H1 (cell line): ENCODE data around the gene PHC3. TPM values are rescaled to one million over a fixed set of nuclear protein-coding genes. Genes with fewer than 3 reads are reported as not detected.

Experiments
- CTCF ChIA-PET: fragments of 300-600 bp; sonication (Branson Sonifier 250); formaldehyde crosslinking; loops from one replicate; lab custom pipeline; 2021; ENCODE audit not compliant: partially characterized antibody; lab: Charles Lee
- POLR2A ChIA-PET: fragments of 300-600 bp; sonication (Branson Sonifier 250); formaldehyde crosslinking; loops from one replicate; lab custom pipeline; 2021; ENCODE audit warnings: inconsistent platforms; ENCODE audit not compliant: partially characterized antibody; lab: Charles Lee
- DNase-seq, 2 experiments: peaks; one replicate each; pipeline versions ENCODE4 v3.0.0 to v3.0.0-alpha.2; 2010 to 2022; ENCODE audit warnings: low spot score in 2 of 2, low read depth in 1 of 2, mixed read lengths in 1 of 2
- FAIRE-seq: peaks from 2 replicates; lab custom pipeline; 2011; peaks lifted over from hg19 to GRCh38; lab: Jason Lieb, UNC
- H2AFZ ChIP-seq: 2 replicates; pipeline ENCODE4 v1.8.1; 2012; ENCODE audit warnings: low read length, inconsistent platforms
- H2AK5ac ChIP-seq: 2 replicates; pipeline ENCODE4 v1.6.1; 2013; ENCODE audit warnings: low read depth, low read length
- H2BK120ac ChIP-seq: replicated peaks from 2 replicates; pipeline ENCODE3; 2013; ENCODE audit warnings: low read depth, low read length, inconsistent platforms
- H2BK12ac ChIP-seq: 2 replicates; pipeline ENCODE4 v1.6.1; 2013; ENCODE audit warnings: low read depth, low read length
- H2BK15ac ChIP-seq: 2 replicates; pipeline ENCODE4 v1.6.1; 2013; ENCODE audit warnings: low read length
- H2BK20ac ChIP-seq: 2 replicates; pipeline ENCODE4 v1.6.1; 2013; ENCODE audit warnings: low read length
- H2BK5ac ChIP-seq: 2 replicates; pipeline ENCODE4 v1.6.1; 2013; ENCODE audit warnings: low read depth, low read length
- H3K14ac ChIP-seq: 2 replicates; pipeline ENCODE4 v1.6.1; 2013; ENCODE audit warnings: inconsistent platforms; ENCODE audit not compliant: insufficient read length
- H3K18ac ChIP-seq: 2 replicates; pipeline ENCODE4 v1.6.1; 2013; ENCODE audit warnings: low read length; ENCODE audit errors: extremely low read depth
- H3K23ac ChIP-seq: 2 replicates; pipeline ENCODE4 v1.6.1; 2013; ENCODE audit warnings: inconsistent platforms; ENCODE audit not compliant: insufficient read length
- H3K23me2 ChIP-seq: 2 replicates; pipeline ENCODE4 v1.6.1; 2013; ENCODE audit warnings: low read depth, low read length
- H3K27ac ChIP-seq: 2 replicates; pipeline ENCODE4 v1.6.1; 2011; ENCODE audit warnings: low read depth, low read length, inconsistent platforms
- H3K27me3 ChIP-seq, 4 experiments: replicated peaks in 1 of 4; 1 replicate in 1 of 4; 2 replicates in 3 of 4; pipeline versions ENCODE4 v1.6.1 to v1.8.1; 2011 to 2013; ENCODE audit warnings: low read length in 3 of 4, mild to moderate bottlenecking in 3 of 4, inconsistent platforms in 2 of 4, mixed read lengths in 2 of 4, moderate library complexity in 1 of 4; ENCODE audit not compliant: control insufficient read depth in 3 of 4, insufficient read depth in 3 of 4; ENCODE audit errors: extremely low read depth in 1 of 4
- H3K36me3 ChIP-seq, 4 experiments: 2 replicates each; pipeline versions ENCODE4 v1.6.1 to v1.8.1; 2011 to 2013; ENCODE audit warnings: mild to moderate bottlenecking in 4 of 4, low read length in 3 of 4, moderate library complexity in 2 of 4, control low read depth in 1 of 4, inconsistent platforms in 1 of 4; ENCODE audit not compliant: insufficient read depth in 4 of 4, control insufficient read depth in 2 of 4
- H3K4ac ChIP-seq: replicated peaks from 2 replicates; pipeline ENCODE3; 2013; ENCODE audit warnings: low read length, low read depth, mixed read lengths, inconsistent platforms; ENCODE audit not compliant: insufficient read length
- H3K4me1 ChIP-seq, 4 experiments: replicated peaks in 1 of 4; 1 replicate in 1 of 4; 2 replicates in 3 of 4; pipeline versions ENCODE4 v1.6.1 to v1.8.1; 2011 to 2013; ENCODE audit warnings: low read length in 3 of 4, inconsistent platforms in 2 of 4, mixed read lengths in 1 of 4; ENCODE audit not compliant: insufficient read depth in 4 of 4, control insufficient read depth in 3 of 4
- H3K4me2 ChIP-seq, 2 experiments: 2 replicates each; pipeline versions ENCODE4 v1.6.1 to v1.8.1; 2011 to 2013; ENCODE audit warnings: low read depth in 2 of 2, low read length in 2 of 2, control low read depth in 1 of 2, inconsistent platforms in 1 of 2, mild to moderate bottlenecking in 1 of 2; ENCODE audit not compliant: insufficient read depth in 1 of 2
- H3K4me3 ChIP-seq, 4 experiments: fragments of 200-600, 300-600 bp in 1 of 4; sonication (generic), shearing (Covaris generic), sonication (Bioruptor Twin) in 1 of 4; 2 replicates each; pipeline versions ENCODE4 v1.5.1 to v1.8.1; 2011 to 2016; ENCODE audit warnings: low read length in 4 of 4, low read depth in 3 of 4, control low read depth in 2 of 4, inconsistent platforms in 2 of 4, mild to moderate bottlenecking in 2 of 4, mixed read lengths in 1 of 4, moderate library complexity in 1 of 4; ENCODE audit not compliant: insufficient read depth in 2 of 4; ENCODE audit errors: extremely low read depth in 1 of 4
- H3K56ac ChIP-seq: replicated peaks from 2 replicates; pipeline ENCODE3; 2013; ENCODE audit warnings: low read depth, mild to moderate bottlenecking, mixed read lengths, low read length, inconsistent platforms; ENCODE audit not compliant: insufficient read length
- H3K79me1 ChIP-seq: 2 replicates; pipeline ENCODE4 v1.6.1; 2013; ENCODE audit warnings: low read depth, low read length, control low read depth
- H3K79me2 ChIP-seq, 2 experiments: 2 replicates each; pipeline versions ENCODE4 v1.6.1 to v1.8.1; 2012 to 2013; ENCODE audit warnings: low read length in 2 of 2, mild to moderate bottlenecking in 2 of 2, inconsistent platforms in 1 of 2; ENCODE audit not compliant: insufficient read depth in 2 of 2, control insufficient read depth in 1 of 2
- H3K9ac ChIP-seq, 4 experiments: replicated peaks in 1 of 4; 1 replicate in 1 of 4; 2 replicates in 3 of 4; pipeline versions ENCODE4 v1.6.1 to v1.8.1; 2011 to 2013; ENCODE audit warnings: low read depth in 3 of 4, low read length in 3 of 4, control low read depth in 2 of 4, mild to moderate bottlenecking in 2 of 4, moderate library complexity in 2 of 4, inconsistent platforms in 1 of 4; ENCODE audit errors: extremely low read depth in 1 of 4
- H3K9me3 ChIP-seq, 2 experiments: 2 replicates each; pipeline versions ENCODE4 v1.6.1 to v1.8.1; 2012 to 2013; ENCODE audit warnings: mild to moderate bottlenecking in 2 of 2, moderate library complexity in 2 of 2, control low read depth in 1 of 2, inconsistent platforms in 1 of 2, low read depth in 1 of 2, low read length in 1 of 2, mixed read lengths in 1 of 2; ENCODE audit not compliant: insufficient read depth in 2 of 2
- H4K20me1 ChIP-seq, 2 experiments: replicated peaks in 1 of 2; 2 replicates each; pipeline versions ENCODE3 to v1.8.1; 2011 to 2013; ENCODE audit warnings: inconsistent platforms in 2 of 2, low read length in 2 of 2, mild to moderate bottlenecking in 1 of 2; ENCODE audit not compliant: insufficient read depth in 2 of 2, control insufficient read depth in 1 of 2
- H4K5ac ChIP-seq: 2 replicates; pipeline ENCODE4 v1.6.1; 2013; ENCODE audit warnings: low read length, low read depth, mixed read lengths, inconsistent platforms; ENCODE audit not compliant: insufficient read length
- H4K8ac ChIP-seq: 2 replicates; pipeline ENCODE4 v1.8.0; 2013; ENCODE audit warnings: mild to moderate bottlenecking, moderate library complexity, low read length, inconsistent platforms; ENCODE audit not compliant: insufficient read depth; ENCODE audit errors: extremely low read depth
- H4K91ac ChIP-seq: replicated peaks from 2 replicates; pipeline ENCODE3; 2013; ENCODE audit warnings: low read length, mixed read lengths, inconsistent platforms; ENCODE audit not compliant: insufficient read length
- BCL11A ChIP-seq, 2 experiments: IDR thresholded peaks; one replicate each; pipeline ENCODE4 v1.6.1; 2011; ENCODE audit warnings: low read depth in 2 of 2, low read length in 2 of 2, mild to moderate bottlenecking in 2 of 2
- RAD21 ChIP-seq, 2 experiments: IDR thresholded peaks in 1 of 2; conservative IDR thresholded peaks in 1 of 2; 2 replicates each; pipeline ENCODE4 v1.6.1; 2011; ENCODE audit warnings: low read depth in 2 of 2, low read length in 2 of 2, improper control_type of control experiment in 1 of 2, inconsistent platforms in 1 of 2, mild to moderate bottlenecking in 1 of 2, moderate library complexity in 1 of 2
- WGBS, 2 experiments: shearing (Covaris generic) in 1 of 2; methylation state at CpG; one replicate each; pipeline versions ENCODE4 v1.1.6 to v1.1.7; 2013 to 2015; ENCODE audit warnings: low lambda C conversion rate in 2 of 2, mixed read lengths in 2 of 2, inconsistent platforms in 1 of 2, low coverage in 1 of 2, missing lambda C conversion rate in 1 of 2; ENCODE audit not compliant: insufficient replicate concordance in 2 of 2, insufficient coverage in 1 of 2, insufficient read length in 1 of 2; ENCODE audit errors: extremely low coverage in 1 of 2, missing lambda C conversion rate in 1 of 2; 5-methylcytosine and 5-hydroxymethylcytosine counted together
- polyA plus RNA-seq, 7 experiments: library from polyadenylated mRNA; depleted of rRNA in 3 of 7; stranded (reverse) in 5 of 7; unstranded in 2 of 7; fragments of >200 nt in 5 of 7; fragments of 200-250 nt in 2 of 7; gene quantifications; 1 replicate in 5 of 7; 2 replicates in 1 of 7; 4 replicates in 1 of 7; pipeline versions ENCODE4 v1.2.1 to v1.2.3, GENCODE V29; 2011 to 2013; ENCODE audit warnings: missing spikeins in 2 of 7, mixed read lengths in 2 of 7
- total RNA-seq: library from RNA; stranded (reverse); fragmentation: NEBNext Ultra II Directional; extraction: Animal tissue kit (Norgen Biotek cat#: 25700); gene quantifications from 2 replicates; pipeline ENCODE4 v1.2.1, GENCODE V29; 2021
- TF ChIP-seq, protein P1 (sequence below), 3 experiments: IDR thresholded peaks; 1 replicate in 2 of 3; 2 replicates in 1 of 3; pipeline versions ENCODE4 v1.5.1 to v1.6.1; 2011; ENCODE audit warnings: low read length in 3 of 3, mild to moderate bottlenecking in 3 of 3, inconsistent platforms in 2 of 3, low read depth in 1 of 3, moderate library complexity in 1 of 3; ENCODE audit not compliant: insufficient read depth in 1 of 3; ENCODE audit errors: control extremely low read depth in 1 of 3

PHC3 gene
- total and polyA plus RNA-seq, 2 of the 8 experiments (the other 6 are each of a cell fraction or from before 2014, with no cell fraction given) = 26.4 to 29.2 TPM

- TF ChIP-seq, protein P1, sequence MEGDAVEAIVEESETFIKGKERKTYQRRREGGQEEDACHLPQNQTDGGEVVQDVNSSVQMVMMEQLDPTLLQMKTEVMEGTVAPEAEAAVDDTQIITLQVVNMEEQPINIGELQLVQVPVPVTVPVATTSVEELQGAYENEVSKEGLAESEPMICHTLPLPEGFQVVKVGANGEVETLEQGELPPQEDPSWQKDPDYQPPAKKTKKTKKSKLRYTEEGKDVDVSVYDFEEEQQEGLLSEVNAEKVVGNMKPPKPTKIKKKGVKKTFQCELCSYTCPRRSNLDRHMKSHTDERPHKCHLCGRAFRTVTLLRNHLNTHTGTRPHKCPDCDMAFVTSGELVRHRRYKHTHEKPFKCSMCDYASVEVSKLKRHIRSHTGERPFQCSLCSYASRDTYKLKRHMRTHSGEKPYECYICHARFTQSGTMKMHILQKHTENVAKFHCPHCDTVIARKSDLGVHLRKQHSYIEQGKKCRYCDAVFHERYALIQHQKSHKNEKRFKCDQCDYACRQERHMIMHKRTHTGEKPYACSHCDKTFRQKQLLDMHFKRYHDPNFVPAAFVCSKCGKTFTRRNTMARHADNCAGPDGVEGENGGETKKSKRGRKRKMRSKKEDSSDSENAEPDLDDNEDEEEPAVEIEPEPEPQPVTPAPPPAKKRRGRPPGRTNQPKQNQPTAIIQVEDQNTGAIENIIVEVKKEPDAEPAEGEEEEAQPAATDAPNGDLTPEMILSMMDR (IDR thresholded peaks at IDR 0.05; ENCODE audit: control extremely low read depth in 1 of 3, insufficient read depth in 1 of 3, low read depth in 1 of 3, low read length in 3 of 3) = peak; percentile 44 to 68 (median 50)
- peak; percentile 32 to 44; a peak in 3 of 4 replicates for TF ChIP-seq RAD21 (IDR thresholded peaks at IDR 0.05 in 1 of 2, conservative IDR thresholded peaks at IDR 0.05 in 1 of 2; ENCODE audit: low read depth in 2 of 2, low read length in 2 of 2)
- no peak for TF ChIP-seq BCL11A (IDR thresholded peaks at IDR 0.05; ENCODE audit: low read depth in 2 of 2, low read length in 2 of 2)
- Histone ChIP-seq H2BK20ac (no peak overlapping the region), H3K56ac (no peak overlapping the region), H3K4me3 (no peak overlapping the region), H4K8ac (no peak overlapping the region), H3K4me2 (no peak overlapping the region), H3K9ac (no peak overlapping the region), H3K79me1 (no peaks in the 10 kb centered on the region), H3K14ac (no peak overlapping the region), H3K4ac (no peak overlapping the region), H2BK5ac (no peak overlapping the region), H2AK5ac (no peak overlapping the region), H2AFZ (no peak overlapping the region), H3K18ac (no peak overlapping the region), H4K20me1 (no peaks in the 10 kb centered on the region), H3K9me3 (no peaks in the 10 kb centered on the region), H4K5ac (no peak overlapping the region), H2BK15ac (no peak overlapping the region), H3K27me3 (no peaks in the 10 kb centered on the region), H2BK12ac (no peak overlapping the region), H3K4me1 (peaks cover 4 to 15% (median 9%) of the 10 kb centered on the region in 4 experiments), H3K23ac (no peak overlapping the region), H3K36me3 (no peaks in the 10 kb centered on the region), H2BK120ac (no peak overlapping the region), H4K91ac (no peak overlapping the region), H3K27ac (no peak overlapping the region), H3K23me2 (no peaks in the 10 kb centered on the region), H3K79me2 (no peaks in the 10 kb centered on the region)
- DNase-seq = peak in 1 of 2 experiments; percentile 80
- no peak for FAIRE-seq
- POLR2A ChIA-PET = interaction anchor here (1.1 kb wide), 1 partner anchor 17 kb away, joined by 4 read pairs; no protein-coding TSS in a partner anchor
- whole genome bisulfite sequencing, 2 experiments = 95 to 100% methylated on average over 1 to 16 of the region's 16 CpGs
- CTCF ChIA-PET = interaction anchor here (0.6 to 2.5 kb wide), 20 partner anchors 9 to 386 kb away, joined by 3 to 28 read pairs (median 4); no protein-coding TSS in a partner anchor
Observed at GRCh38 chr3:170062769-170063168, 118.8 kb downstream of the PHC3 start.
